ENCODE results near the gene CFAP46. TPM values are rescaled to one million over a fixed set of nuclear protein-coding genes. Genes with fewer than 3 reads are reported as not detected.
"Not testable (repeated sequence)": the region's sequence is repeated elsewhere in the genome, so short reads cannot be mapped to it uniquely, and the experiment has no call there.

CFAP46 gene
- polyA plus RNA-seq, 1 donor from 2014 or later: 2.6 TPM

GRCh38 chr10:132957131-132957530, 14.8 kb upstream of the CFAP46 start:
- Histone ChIP-seq H3K79me2 (replicated peaks; ENCODE audit: insufficient read depth, low read length) (no peaks in the 10 kb centered on the region), H3K27ac (ENCODE audit: low read length) (no peak overlapping the region), H3F3A (ENCODE audit: insufficient read depth, low read length, poor library complexity, severe bottlenecking) (no peaks in the 10 kb centered on the region), H4K20me1 (ENCODE audit: insufficient read depth) (no peaks in the 10 kb centered on the region), H3K9me3 (ENCODE audit: low read length) (no peaks in the 10 kb centered on the region), H2AFZ (ENCODE audit: low read depth, low read length) (no peak overlapping the region), H3K27me3 (ENCODE audit: insufficient read depth, low read depth, low read length) (no peaks in the 10 kb centered on the region), H3K4me2 (ENCODE audit: low read length) (no peak overlapping the region), H3K4me3 (ENCODE audit: low read length) (no peak overlapping the region), H3K36me3 (ENCODE audit: insufficient read depth, low read length) (no peaks in the 10 kb centered on the region), H3K9ac (ENCODE audit: low read length) (no peak overlapping the region), H3K9me2 (ENCODE audit: insufficient read depth, low read length) (no peaks in the 10 kb centered on the region)
- TF ChIP-seq EP300 (conservative IDR thresholded peaks at IDR 0.05; ENCODE audit: poor library complexity, severe bottlenecking): no peak
- TF ChIP-seq REST (IDR thresholded peaks at IDR 0.05; ENCODE audit: borderline replicate concordance): no peak
- no peak for TF ChIP-seq CTCF (IDR thresholded peaks at IDR 0.05; ENCODE audit: poor library complexity, severe bottlenecking)
- TF ChIP-seq TAF1 (IDR thresholded peaks at IDR 0.05; ENCODE audit: low read depth): no peak
- TF ChIP-seq POLR2AphosphoS5 (IDR thresholded peaks at IDR 0.05): no peak
- TF ChIP-seq MXI1 (conservative IDR thresholded peaks at IDR 0.05; ENCODE audit: poor library complexity, severe bottlenecking): no peak
- TF ChIP-seq EZH2 (IDR thresholded peaks at IDR 0.05; ENCODE audit: borderline replicate concordance, insufficient read depth, low read length, poor library complexity, severe bottlenecking): no peak
- no peak for TF ChIP-seq SMC3 (conservative IDR thresholded peaks at IDR 0.05; ENCODE audit: poor library complexity)
- no peak for TF ChIP-seq RAD21 (conservative IDR thresholded peaks at IDR 0.05)

- not testable (repeated sequence) for H3F3A ChIP-seq (ENCODE audit: insufficient read depth, low read length, poor library complexity, severe bottlenecking); H3K9me3 ChIP-seq (ENCODE audit: low read length); H3K9me2 ChIP-seq (ENCODE audit: insufficient read depth, low read length); H3K4me3 ChIP-seq (ENCODE audit: low read length); H3K27ac ChIP-seq (ENCODE audit: low read length); H3K27me3 ChIP-seq (ENCODE audit: insufficient read depth, low read depth, low read length); H3K9ac ChIP-seq (ENCODE audit: low read length); H2AFZ ChIP-seq (ENCODE audit: low read depth, low read length); H4K20me1 ChIP-seq (ENCODE audit: insufficient read depth); H3K4me2 ChIP-seq (ENCODE audit: low read length); H3K79me2 ChIP-seq (replicated peaks; ENCODE audit: insufficient read depth, low read length); H3K36me3 ChIP-seq (ENCODE audit: insufficient read depth, low read length)
Observed at GRCh38 chr10:132956259-132956658, 13.9 kb upstream of the CFAP46 start.

GRCh38 chr10:132955479-132955878, 13.1 kb upstream of the CFAP46 start:
- no peaks in the 10 kb centered on the region for H3K79me2 ChIP-seq (replicated peaks; ENCODE audit: insufficient read depth, low read length)
- no peak overlapping the region for H3K27ac ChIP-seq (ENCODE audit: low read length)
- H2AFZ ChIP-seq (ENCODE audit: low read depth, low read length): no peak overlapping the region

More at GRCh38 chr10:132955479-132955878, 13.1 kb upstream of the CFAP46 start:
- Histone ChIP-seq H3K4me2 (ENCODE audit: low read length) (no peak overlapping the region), H3K9me3 (ENCODE audit: low read length) (no peaks in the 10 kb centered on the region), H3K4me3 (ENCODE audit: low read length) (no peak overlapping the region), H3K27me3 (ENCODE audit: insufficient read depth, low read depth, low read length) (no peaks in the 10 kb centered on the region), H3F3A (ENCODE audit: insufficient read depth, low read length, poor library complexity, severe bottlenecking) (no peaks in the 10 kb centered on the region), H3K36me3 (ENCODE audit: insufficient read depth, low read length) (no peaks in the 10 kb centered on the region), H3K9me2 (ENCODE audit: insufficient read depth, low read length) (no peaks in the 10 kb centered on the region), H3K9ac (ENCODE audit: low read length) (no peak overlapping the region), H4K20me1 (ENCODE audit: insufficient read depth) (no peaks in the 10 kb centered on the region)
- TF ChIP-seq REST (IDR thresholded peaks at IDR 0.05; ENCODE audit: borderline replicate concordance) (no peak), SMC3 (conservative IDR thresholded peaks at IDR 0.05; ENCODE audit: poor library complexity) (no peak), MXI1 (conservative IDR thresholded peaks at IDR 0.05; ENCODE audit: poor library complexity, severe bottlenecking) (no peak), TAF1 (IDR thresholded peaks at IDR 0.05; ENCODE audit: low read depth) (no peak), EP300 (conservative IDR thresholded peaks at IDR 0.05; ENCODE audit: poor library complexity, severe bottlenecking) (no peak), POLR2AphosphoS5 (IDR thresholded peaks at IDR 0.05) (no peak), CTCF (IDR thresholded peaks at IDR 0.05; ENCODE audit: poor library complexity, severe bottlenecking) (no peak), EZH2 (IDR thresholded peaks at IDR 0.05; ENCODE audit: borderline replicate concordance, insufficient read depth, low read length, poor library complexity, severe bottlenecking) (no peak), RAD21 (conservative IDR thresholded peaks at IDR 0.05) (no peak)

All from neural cell (in vitro differentiated cells).